HG02610 (cell line): ENCODE data around the gene ALG1L2.
"Not testable (repeated sequence)": the region's sequence is repeated elsewhere in the genome, so short reads cannot be mapped to it uniquely, and the experiment has no call there.

ENCODE experiments used
- ATAC-seq: cut with Tn5 transposase; IDR thresholded peaks from one replicate; pipeline ENCODE4 v1.9.1; 2021; ENCODE audit warnings: mild to moderate bottlenecking, moderate library complexity; ENCODE audit not compliant: unreplicated experiment

The ALG1L2 gene

GRCh38 chr3:130093741-130094391 is 12.2 kb downstream of the ALG1L2 start:
- ATAC-seq = no peak

- ATAC-seq = not testable (repeated sequence)
These were observed 12.9 kb downstream of the ALG1L2 start for GRCh38 chr3:130094491-130094941.

GRCh38 chr3:130095858-130096257 is 14.2 kb downstream of the ALG1L2 start:
- ATAC-seq = not testable (repeated sequence)

GRCh38 chr3:130097096-130097495 is 15.5 kb downstream of the ALG1L2 start:
- ATAC-seq = not testable (repeated sequence)

GRCh38 chr3:130097690-130098638 is 16.3 kb downstream of the ALG1L2 start:
- not testable (repeated sequence) for ATAC-seq

GRCh38 chr3:130098639-130099385 is 17.2 kb downstream of the ALG1L2 start:
- not testable (repeated sequence) for ATAC-seq

GRCh38 chr3:130102545-130102944 is 20.9 kb downstream of the ALG1L2 start:
- ATAC-seq = not testable (repeated sequence)

- ATAC-seq = not testable (repeated sequence)
These were observed 22.6 kb downstream of the ALG1L2 start for GRCh38 chr3:130104191-130104590.

- not testable (repeated sequence) for ATAC-seq
These were observed 25.8 kb downstream of the ALG1L2 start for GRCh38 chr3:130107333-130107995.

GRCh38 chr3:130108836-130109585 is 27.4 kb downstream of the ALG1L2 start:
- not testable (repeated sequence) for ATAC-seq

- ATAC-seq = not testable (repeated sequence)
These were observed 28.9 kb downstream of the ALG1L2 start for GRCh38 chr3:130110386-130111169.

GRCh38 chr3:130111185-130111864 is 29.7 kb downstream of the ALG1L2 start:
- peak; percentile 99 for ATAC-seq

- peak; percentile 62 for ATAC-seq
These were observed 30.5 kb downstream of the ALG1L2 start for GRCh38 chr3:130111865-130112747.

GRCh38 chr3:130112748-130113073 is 31.1 kb downstream of the ALG1L2 start:
- not testable (repeated sequence) for ATAC-seq

GRCh38 chr3:130115400-130115799 is 33.8 kb downstream of the ALG1L2 start:
- ATAC-seq = not testable (repeated sequence)

- no peak for ATAC-seq
These were observed 36.3 kb downstream of the ALG1L2 start for GRCh38 chr3:130117933-130118332.

GRCh38 chr3:130119824-130120223 is 38.2 kb downstream of the ALG1L2 start:
- not testable (repeated sequence) for ATAC-seq
